OCI-LY3 (cell line): ENCODE data around the gene TRAF4.
A peak's percentile ranks its signal among the peaks of the same experiment; 100 is the strongest.
"Not testable (repeated sequence)": the region's sequence is repeated elsewhere in the genome, so short reads cannot be mapped to it uniquely, and the experiment has no call there.

Experiments
- H2AFZ ChIP-seq: fragments of 200-600, 300-600 bp; shearing (Covaris generic); 2 replicates; pipeline ENCODE4 v1.6.0; 2014; ENCODE audit warnings: antibody characterized with exemption, low read depth, low read length
- H3K27ac ChIP-seq: fragments of 200-600, 300-600 bp; sonication (generic); 2 replicates; pipeline ENCODE4 v1.5.1; 2014; ENCODE audit warnings: mild to moderate bottlenecking, low read length, moderate library complexity, mixed read lengths
- H3K27me3 ChIP-seq: fragments of 200-600, 300-600 bp; sonication (generic); 2 replicates; pipeline ENCODE4 v1.6.1; 2014; ENCODE audit warnings: low read depth, low read length, mixed read lengths
- H3K36me3 ChIP-seq: fragments of 200-600, 300-600 bp; sonication (generic); replicated peaks from 2 replicates; pipeline ENCODE3; 2014; ENCODE audit warnings: low read depth, low read length, mixed read lengths
- H3K4me1 ChIP-seq: fragments of 300-600, 200-600 bp; sonication (generic); 2 replicates; pipeline ENCODE4 v1.6.1; 2014; ENCODE audit warnings: low read length, mixed read lengths
- H3K4me2 ChIP-seq: fragments of 200-600, 300-600 bp; sonication (generic); 2 replicates; pipeline ENCODE4 v1.6.1; 2014; ENCODE audit warnings: low read length, mixed read lengths
- H3K4me3 ChIP-seq: fragments of 300-600, 200-600 bp; sonication (generic); 2 replicates; pipeline ENCODE4 v1.5.1; 2014; ENCODE audit warnings: antibody characterized with exemption, mild to moderate bottlenecking, low read length, moderate library complexity
- H3K79me2 ChIP-seq: fragments of 300-600, 200-600 bp; shearing (Covaris generic); 2 replicates; pipeline ENCODE4 v1.6.1; 2014; ENCODE audit warnings: mild to moderate bottlenecking, low read length, mixed read lengths
- H3K9ac ChIP-seq: fragments of 300-600, 200-600 bp; shearing (Covaris generic); 2 replicates; pipeline ENCODE4 v1.6.0; 2014; ENCODE audit warnings: mild to moderate bottlenecking, low read length, moderate library complexity
- H3K9me3 ChIP-seq: fragments of 200-600, 300-600 bp; shearing (Covaris generic); 2 replicates; pipeline ENCODE4 v1.6.1; 2014; ENCODE audit warnings: low read length, mixed read lengths; ENCODE audit not compliant: insufficient read depth
- H4K20me1 ChIP-seq: fragments of 200-600, 300-600 bp; sonication (generic); 2 replicates; pipeline ENCODE4 v1.6.1; 2016; ENCODE audit warnings: low read length, mixed read lengths; ENCODE audit not compliant: insufficient read depth
- EZH2phosphoT487 ChIP-seq: fragments of 200-600 bp; shearing (Covaris generic); IDR thresholded peaks from 2 replicates; pipeline ENCODE4 v1.6.1; 2018; ENCODE audit warnings: antibody characterized with exemption, mixed run types, low read depth
- TF ChIP-seq, protein P1 (sequence below): fragments of 200-600, 300-600 bp; sonication (generic); IDR thresholded peaks from 2 replicates; pipeline ENCODE4 v1.5.1; 2014; ENCODE audit warnings: antibody characterized with exemption, low read length, low read depth

TRAF4 gene

DNA sequence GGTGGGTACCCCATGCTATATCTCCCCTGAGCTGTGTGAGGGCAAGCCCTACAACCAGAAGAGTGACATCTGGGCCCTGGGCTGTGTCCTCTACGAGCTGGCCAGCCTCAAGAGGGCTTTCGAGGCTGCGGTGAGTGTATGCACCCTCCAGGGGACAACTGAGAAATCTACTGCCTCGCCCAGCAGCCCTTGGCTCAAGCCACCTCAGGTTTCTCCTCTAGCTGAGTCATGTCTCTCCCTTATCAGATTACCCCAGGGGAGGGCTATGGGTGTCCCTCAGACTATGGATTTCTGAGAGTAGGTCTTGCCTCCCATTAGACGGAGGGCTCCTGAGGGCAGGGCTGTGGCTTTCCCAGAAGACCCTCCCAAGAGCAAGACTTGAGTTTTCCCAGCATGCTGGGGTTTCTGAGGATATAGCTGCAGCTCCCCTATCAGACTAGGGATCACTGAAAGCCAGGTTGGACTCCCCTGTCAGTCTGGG, 8.5 kb upstream of the TRAF4 start:
- no peaks in the 10 kb centered on the region for H3K27me3 ChIP-seq
- H3K4me2 ChIP-seq, result no peak overlapping the region
- no peak overlapping the region for H3K4me3 ChIP-seq
- peak overlapping the region; percentile 28; the same call in 1 of the 2 replicates for H3K27ac ChIP-seq
- H4K20me1 ChIP-seq, result no peaks in the 10 kb centered on the region
- H2AFZ ChIP-seq, result no peak overlapping the region
- H3K4me1 ChIP-seq, result peaks cover 61% of the 10 kb centered on the region
- TF ChIP-seq EZH2phosphoT487, result no peak
- TF ChIP-seq, protein P1, sequence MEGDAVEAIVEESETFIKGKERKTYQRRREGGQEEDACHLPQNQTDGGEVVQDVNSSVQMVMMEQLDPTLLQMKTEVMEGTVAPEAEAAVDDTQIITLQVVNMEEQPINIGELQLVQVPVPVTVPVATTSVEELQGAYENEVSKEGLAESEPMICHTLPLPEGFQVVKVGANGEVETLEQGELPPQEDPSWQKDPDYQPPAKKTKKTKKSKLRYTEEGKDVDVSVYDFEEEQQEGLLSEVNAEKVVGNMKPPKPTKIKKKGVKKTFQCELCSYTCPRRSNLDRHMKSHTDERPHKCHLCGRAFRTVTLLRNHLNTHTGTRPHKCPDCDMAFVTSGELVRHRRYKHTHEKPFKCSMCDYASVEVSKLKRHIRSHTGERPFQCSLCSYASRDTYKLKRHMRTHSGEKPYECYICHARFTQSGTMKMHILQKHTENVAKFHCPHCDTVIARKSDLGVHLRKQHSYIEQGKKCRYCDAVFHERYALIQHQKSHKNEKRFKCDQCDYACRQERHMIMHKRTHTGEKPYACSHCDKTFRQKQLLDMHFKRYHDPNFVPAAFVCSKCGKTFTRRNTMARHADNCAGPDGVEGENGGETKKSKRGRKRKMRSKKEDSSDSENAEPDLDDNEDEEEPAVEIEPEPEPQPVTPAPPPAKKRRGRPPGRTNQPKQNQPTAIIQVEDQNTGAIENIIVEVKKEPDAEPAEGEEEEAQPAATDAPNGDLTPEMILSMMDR, result no peak
- peaks cover 12% of the 10 kb centered on the region for H3K79me2 ChIP-seq
- H3K36me3 ChIP-seq, result peaks cover 35% of the 10 kb centered on the region
- H3K9ac ChIP-seq, result no peak overlapping the region
- no peaks in the 10 kb centered on the region for H3K9me3 ChIP-seq

DNA sequence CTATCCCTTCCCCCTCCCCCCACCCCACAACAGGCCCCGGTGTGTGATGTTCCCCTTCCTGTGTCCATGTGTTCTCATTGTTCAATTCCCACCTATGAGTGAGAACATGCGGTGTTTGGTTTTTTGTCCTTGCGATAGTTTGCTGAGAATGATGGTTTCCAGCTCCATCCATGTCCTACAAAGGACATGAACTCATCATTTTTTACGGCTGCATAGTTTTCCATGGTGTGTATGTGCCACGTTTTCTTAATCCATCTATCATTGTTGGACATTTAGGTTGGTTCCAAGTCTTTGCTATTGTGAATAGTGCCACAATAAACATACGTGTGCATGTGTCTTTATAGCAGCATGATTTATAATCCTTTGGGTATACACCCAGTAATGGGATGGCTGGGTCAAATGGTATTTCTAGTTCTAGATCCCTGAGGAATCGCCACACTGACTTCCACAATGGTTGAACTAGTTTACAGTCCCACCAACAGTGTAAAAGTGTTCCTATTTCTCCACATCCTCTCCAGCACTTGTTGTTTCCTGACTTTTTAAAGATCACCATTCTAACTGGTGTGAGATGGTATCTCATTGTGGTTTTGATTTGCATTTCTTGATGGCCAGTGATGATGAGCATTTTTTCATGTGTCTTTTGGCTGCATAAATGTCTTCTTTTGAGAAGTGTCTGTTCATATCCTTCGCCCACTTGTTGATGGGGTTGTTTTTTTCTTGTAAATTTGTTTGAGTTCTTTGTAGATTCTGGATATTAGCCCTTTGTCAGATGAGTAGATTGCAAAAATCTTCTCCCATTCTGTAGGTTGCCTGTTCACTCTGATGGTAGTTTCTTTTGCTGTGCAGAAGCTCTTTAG, 7.7 kb upstream of the TRAF4 start:
- not testable (repeated sequence) for H2AFZ ChIP-seq, H3K27ac ChIP-seq, H4K20me1 ChIP-seq, H3K4me2 ChIP-seq, H3K27me3 ChIP-seq, H3K9ac ChIP-seq, H3K9me3 ChIP-seq, H3K4me3 ChIP-seq
- Histone ChIP-seq H3K79me2 (peaks cover 12% of the 10 kb centered on the region), H3K36me3 (peaks cover 42% of the 10 kb centered on the region), H3K4me1 (peaks cover 70% of the 10 kb centered on the region)

DNA sequence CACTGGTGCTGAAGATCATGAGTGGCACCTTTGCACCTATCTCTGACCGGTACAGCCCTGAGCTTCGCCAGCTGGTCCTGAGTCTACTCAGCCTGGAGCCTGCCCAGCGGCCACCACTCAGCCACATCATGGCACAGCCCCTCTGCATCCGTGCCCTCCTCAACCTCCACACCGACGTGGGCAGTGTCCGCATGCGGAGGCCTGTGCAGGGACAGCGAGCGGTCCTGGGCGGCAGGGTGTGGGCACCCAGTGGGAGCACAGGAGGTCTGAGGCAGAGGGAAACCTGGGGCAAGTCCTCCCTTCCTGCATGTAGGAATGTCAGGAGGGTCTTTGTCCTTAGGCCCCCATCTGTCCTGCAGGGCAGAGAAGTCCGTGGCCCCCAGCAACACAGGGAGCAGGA, 6.5 kb upstream of the TRAF4 start:
- Histone ChIP-seq H3K4me2 (peak overlapping the region; percentile 81), H3K27ac (peak overlapping the region; percentile 94), H3K9me3 (no peaks in the 10 kb centered on the region), H3K9ac (peak overlapping the region; percentile 89; the same call in 1 of the 2 replicates), H3K27me3 (no peaks in the 10 kb centered on the region), H3K36me3 (peaks cover 42% of the 10 kb centered on the region), H2AFZ (no peak overlapping the region), H3K79me2 (peaks cover 12% of the 10 kb centered on the region), H3K4me1 (peaks cover 82% of the 10 kb centered on the region), H3K4me3 (peak overlapping the region; percentile 60), H4K20me1 (no peaks in the 10 kb centered on the region)
- TF ChIP-seq, protein P1, result no peak
- no peak for TF ChIP-seq EZH2phosphoT487

DNA sequence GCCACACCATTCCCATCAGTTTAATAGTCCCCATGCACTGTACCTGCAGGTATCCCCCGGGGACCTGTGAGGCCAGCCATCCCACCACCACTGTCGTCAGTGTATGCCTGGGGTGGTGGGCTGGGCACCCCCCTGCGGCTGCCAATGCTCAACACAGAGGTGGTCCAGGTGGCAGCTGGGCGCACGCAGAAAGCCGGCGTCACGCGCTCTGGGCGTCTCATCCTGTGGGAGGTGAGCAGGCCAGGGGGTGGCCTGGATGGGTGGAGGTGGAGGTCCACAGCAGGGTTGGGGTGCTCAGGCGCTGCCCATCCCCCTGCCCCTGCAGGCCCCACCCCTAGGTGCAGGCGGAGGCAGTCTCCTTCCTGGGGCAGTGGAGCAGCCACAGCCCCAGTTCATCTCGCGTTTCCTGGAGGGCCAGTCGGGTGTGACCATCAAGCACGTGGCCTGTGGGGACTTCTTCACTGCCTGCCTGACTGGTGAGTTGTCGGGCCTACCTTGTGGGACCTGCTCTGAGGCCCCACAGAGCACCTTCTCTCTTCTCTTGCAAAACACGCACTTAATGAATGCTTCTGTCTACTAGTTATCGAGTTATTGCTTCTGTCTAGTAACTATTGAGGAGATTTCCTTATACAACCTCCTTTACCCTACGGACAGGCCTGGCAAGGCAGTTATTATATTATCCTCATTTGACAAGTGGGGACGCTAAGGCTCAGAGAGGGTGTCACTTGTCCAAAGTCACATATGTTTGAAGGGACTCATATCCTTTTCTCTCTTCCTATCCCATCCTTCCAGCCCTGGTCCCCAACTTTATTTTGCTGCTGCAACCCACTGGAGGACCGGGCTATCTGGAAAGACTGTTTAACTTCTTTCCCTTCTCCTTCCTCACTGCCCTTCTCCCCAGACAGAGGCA, 5.8 kb upstream of the TRAF4 start:
- TF ChIP-seq, protein P1, result no peak
- TF ChIP-seq EZH2phosphoT487, result no peak
- Histone ChIP-seq H3K4me2 (peak overlapping the region; percentile 81), H3K9me3 (no peaks in the 10 kb centered on the region), H4K20me1 (no peaks in the 10 kb centered on the region), H3K27ac (peak overlapping the region; percentile 94), H3K9ac (peak overlapping the region; percentile 89), H3K27me3 (no peaks in the 10 kb centered on the region), H3K36me3 (peaks cover 42% of the 10 kb centered on the region), H3K4me1 (peaks cover 85% of the 10 kb centered on the region), H2AFZ (no peak overlapping the region), H3K79me2 (peaks cover 19% of the 10 kb centered on the region), H3K4me3 (peak overlapping the region; percentile 60)
